D721Med (cell line): ENCODE data around the gene OR12D3.

Experiments
- DNase-seq: peaks from one replicate; pipeline ENCODE4 v3.0.0; 2011; ENCODE audit warnings: low spot score; ENCODE audit not compliant: insufficient read length
- FAIRE-seq: peaks from 2 replicates; lab custom pipeline; 2011; peaks lifted over from hg19 to GRCh38; lab: Jason Lieb, UNC
- CTCF ChIP-seq: IDR thresholded peaks from 2 replicates; pipeline ENCODE4 v1.5.1; 2012; ENCODE audit warnings: mild to moderate bottlenecking, control low read depth; ENCODE audit not compliant: insufficient read depth; ENCODE audit errors: missing control alignments

The OR12D3 gene

GRCh38 chr6:29375191-29375590, at the start of gene OR12D3:
Gene OR12D3, minus strand, starts transcription at chr6:29375291. Its CDS starts 4 bp downstream, at chr6:29375287.
- FAIRE-seq: no peak
- DNase-seq: no peak
- no peak for TF ChIP-seq CTCF

- DNase-seq (no peak), FAIRE-seq (no peak)
- no peak for TF ChIP-seq CTCF
Observed at GRCh38 chr6:29424575-29424974, 49.5 kb upstream of the OR12D3 start.

GRCh38 chr6:29424168-29424567, 49.1 kb upstream of the OR12D3 start:
- TF ChIP-seq CTCF: no peak
- FAIRE-seq (no peak), DNase-seq (no peak)

- FAIRE-seq: no peak
- DNase-seq: no peak
- TF ChIP-seq CTCF: no peak
Observed at GRCh38 chr6:29419516-29419915, 44.4 kb upstream of the OR12D3 start.

GRCh38 chr6:29414588-29414987, 39.5 kb upstream of the OR12D3 start, which contains the start of gene OR12D1:
Gene OR12D1, plus strand, starts transcription at chr6:29414928.
- TF ChIP-seq CTCF: peak; percentile 19
- FAIRE-seq: no peak
- DNase-seq: no peak

- no peak for DNase-seq
- TF ChIP-seq CTCF: no peak
- no peak for FAIRE-seq
Observed at GRCh38 chr6:29403801-29404200, 28.7 kb upstream of the OR12D3 start.

GRCh38 chr6:29399525-29399924, 24.4 kb upstream of the OR12D3 start:
- DNase-seq (no peak), FAIRE-seq (no peak)
- TF ChIP-seq CTCF: no peak
